Keratinocyte (primary cell): ENCODE data around the gene NHLRC1. TPM values are rescaled to one million over a fixed set of nuclear protein-coding genes. Genes with fewer than 3 reads are reported as not detected.

ENCODE experiments used
- DNase-seq: peaks from one replicate; pipeline ENCODE4 v3.0.0-alpha.2; 2011; ENCODE audit warnings: low read depth, missing footprints, low spot score
- FAIRE-seq: peaks from 2 replicates; lab custom pipeline; 2011; peaks lifted over from hg19 to GRCh38; lab: Jason Lieb, UNC
- H2AFZ ChIP-seq: 2 replicates; pipeline ENCODE4 v1.6.0; 2012; ENCODE audit warnings: low read length, control low read depth, inconsistent platforms; ENCODE audit not compliant: control insufficient read depth
- H3K27ac ChIP-seq: 2 replicates; pipeline ENCODE4 v1.5.1; 2011; ENCODE audit warnings: low read length; ENCODE audit not compliant: control insufficient read depth, insufficient read depth
- H3K27me3 ChIP-seq: 3 replicates; pipeline ENCODE4 v1.6.0; 2011; ENCODE audit warnings: low read length; ENCODE audit not compliant: control insufficient read depth, insufficient read depth; ENCODE audit errors: extremely low read depth
- H3K36me3 ChIP-seq, 2 experiments: 2 replicates in 1 of 2; 3 replicates in 1 of 2; pipeline ENCODE4 v1.5.1; 2011; ENCODE audit warnings: low read length in 2 of 2, mild to moderate bottlenecking in 1 of 2; ENCODE audit not compliant: control insufficient read depth in 2 of 2, insufficient read depth in 2 of 2; ENCODE audit errors: extremely low read depth in 1 of 2
- H3K4me1 ChIP-seq: 3 replicates; pipeline ENCODE4 v1.5.1; 2011; ENCODE audit warnings: low read length; ENCODE audit not compliant: control insufficient read depth, insufficient read depth; ENCODE audit errors: extremely low read depth
- H3K4me2 ChIP-seq: 3 replicates; pipeline ENCODE4 v1.6.0; 2011; ENCODE audit warnings: low read depth, low read length; ENCODE audit not compliant: control insufficient read depth, insufficient read depth; ENCODE audit errors: extremely low read depth
- H3K4me3 ChIP-seq, 3 experiments: fragments of 200-600 bp in 1 of 3; sonication (generic) in 1 of 3; 2 replicates in 2 of 3; 3 replicates in 1 of 3; pipeline ENCODE4 v1.5.1; 2011 to 2016; ENCODE audit warnings: low read length in 3 of 3, mild to moderate bottlenecking in 3 of 3, control low read depth in 2 of 3, inconsistent platforms in 1 of 3, low read depth in 1 of 3, mixed read lengths in 1 of 3, mixed run types in 1 of 3, moderate library complexity in 1 of 3; ENCODE audit not compliant: control insufficient read depth in 2 of 3, insufficient read depth in 2 of 3; ENCODE audit errors: extremely low read depth in 1 of 3
- H3K79me2 ChIP-seq: 2 replicates; pipeline ENCODE4 v1.6.0; 2012; ENCODE audit warnings: low read length; ENCODE audit not compliant: control insufficient read depth, insufficient read depth
- H3K9ac ChIP-seq: 3 replicates; pipeline ENCODE4 v1.6.0; 2011; ENCODE audit warnings: low read length; ENCODE audit not compliant: control insufficient read depth, insufficient read depth; ENCODE audit errors: extremely low read depth
- H3K9me1 ChIP-seq: 3 replicates; pipeline ENCODE4 v1.6.0; 2011; ENCODE audit warnings: low read length; ENCODE audit not compliant: control insufficient read depth, insufficient read depth; ENCODE audit errors: extremely low read depth
- H3K9me3 ChIP-seq: 2 replicates; pipeline ENCODE4 v1.5.1; 2012; ENCODE audit warnings: low read depth, low read length; ENCODE audit not compliant: control insufficient read depth
- H4K20me1 ChIP-seq: 3 replicates; pipeline ENCODE4 v1.6.0; 2011; ENCODE audit warnings: low read length; ENCODE audit not compliant: control insufficient read depth, insufficient read depth; ENCODE audit errors: extremely low read depth
- EZH2 ChIP-seq: IDR thresholded peaks from one replicate; pipeline ENCODE4 v1.6.1; 2012; ENCODE audit warnings: inconsistent platforms, mild to moderate bottlenecking, low read length, moderate library complexity
- dilution Hi-C: fragments of 300-500 bp; cut with MboI; formaldehyde crosslinking; loops from one replicate; pipeline ENCODE4 v1.7.0; 2020; ENCODE audit warnings: low sequenced_read_pairs; ENCODE audit not compliant: extremely low pct_ligation_motif_present
- polyA plus RNA-seq, 5 experiments: library from polyadenylated mRNA; depleted of rRNA in 3 of 5; stranded (reverse) in 3 of 5; stranded (forward) in 1 of 5; unstranded in 1 of 5; fragments of >200 nt; gene quantifications; 1 replicate in 1 of 5; 2 replicates in 3 of 5; 3 replicates in 1 of 5; pipeline versions ENCODE4 v1.2.1 to v1.2.3, GENCODE V29; 2011 to 2012; ENCODE audit warnings: missing spikeins in 2 of 5, low read depth in 1 of 5, low replicate concordance in 1 of 5
- TF ChIP-seq, protein P1 (sequence below), 3 experiments: IDR thresholded peaks in 1 of 3; conservative IDR thresholded peaks in 1 of 3; optimal IDR thresholded peaks in 1 of 3; 2 replicates in 2 of 3; 3 replicates in 1 of 3; pipeline versions ENCODE3 to v1.5.1; 2011; ENCODE audit warnings: low read length in 3 of 3, mild to moderate bottlenecking in 3 of 3, moderate library complexity in 2 of 3, control low read depth in 1 of 3, inconsistent platforms in 1 of 3; ENCODE audit not compliant: insufficient read depth in 2 of 3; ENCODE audit errors: extremely low read depth in 1 of 3

NHLRC1 gene
- polyA plus RNA-seq, 1 donor (not counting 4 experiments of a cell fraction or from before 2014, with no cell fraction given), result 1.2 TPM

DNA sequence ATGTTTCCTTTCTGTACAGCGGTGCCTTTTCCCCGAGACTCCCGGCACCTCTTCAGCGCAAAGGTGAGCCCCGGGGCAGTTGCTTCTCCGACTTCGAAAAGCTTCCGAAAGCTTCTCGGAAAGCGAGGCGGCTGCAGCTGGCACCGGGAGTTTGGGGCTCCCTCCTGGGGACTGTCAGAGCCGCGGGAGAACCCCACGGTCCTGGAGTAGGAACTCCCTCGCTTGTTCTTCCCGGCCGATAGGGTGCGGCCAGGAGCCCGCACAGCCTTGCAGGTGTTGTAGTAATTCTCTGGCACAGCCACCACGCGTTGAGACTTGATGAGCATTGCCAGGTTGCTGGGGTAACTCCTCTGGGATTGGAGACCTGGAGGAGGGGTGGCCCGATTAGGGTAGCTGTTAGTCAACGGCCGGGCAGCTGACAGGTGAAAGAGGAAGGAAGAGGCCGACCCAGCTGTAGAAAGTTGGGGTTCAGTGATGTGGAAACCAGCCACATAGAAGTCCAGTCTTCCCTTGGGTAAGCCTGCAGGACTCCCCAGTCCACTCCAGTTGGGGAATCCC lies 33.5 kb upstream of the NHLRC1 start:
- TF ChIP-seq EZH2, result no peak
- TF ChIP-seq, protein P1, sequence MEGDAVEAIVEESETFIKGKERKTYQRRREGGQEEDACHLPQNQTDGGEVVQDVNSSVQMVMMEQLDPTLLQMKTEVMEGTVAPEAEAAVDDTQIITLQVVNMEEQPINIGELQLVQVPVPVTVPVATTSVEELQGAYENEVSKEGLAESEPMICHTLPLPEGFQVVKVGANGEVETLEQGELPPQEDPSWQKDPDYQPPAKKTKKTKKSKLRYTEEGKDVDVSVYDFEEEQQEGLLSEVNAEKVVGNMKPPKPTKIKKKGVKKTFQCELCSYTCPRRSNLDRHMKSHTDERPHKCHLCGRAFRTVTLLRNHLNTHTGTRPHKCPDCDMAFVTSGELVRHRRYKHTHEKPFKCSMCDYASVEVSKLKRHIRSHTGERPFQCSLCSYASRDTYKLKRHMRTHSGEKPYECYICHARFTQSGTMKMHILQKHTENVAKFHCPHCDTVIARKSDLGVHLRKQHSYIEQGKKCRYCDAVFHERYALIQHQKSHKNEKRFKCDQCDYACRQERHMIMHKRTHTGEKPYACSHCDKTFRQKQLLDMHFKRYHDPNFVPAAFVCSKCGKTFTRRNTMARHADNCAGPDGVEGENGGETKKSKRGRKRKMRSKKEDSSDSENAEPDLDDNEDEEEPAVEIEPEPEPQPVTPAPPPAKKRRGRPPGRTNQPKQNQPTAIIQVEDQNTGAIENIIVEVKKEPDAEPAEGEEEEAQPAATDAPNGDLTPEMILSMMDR (optimal IDR thresholded peaks at IDR 0.05 in 1 of 3, IDR thresholded peaks at IDR 0.05 in 1 of 3, conservative IDR thresholded peaks at IDR 0.05 in 1 of 3; ENCODE audit: extremely low read depth in 1 of 3, insufficient read depth in 2 of 3, low read length in 3 of 3), result peak; percentile 49 to 62 (median 59)

DNA sequence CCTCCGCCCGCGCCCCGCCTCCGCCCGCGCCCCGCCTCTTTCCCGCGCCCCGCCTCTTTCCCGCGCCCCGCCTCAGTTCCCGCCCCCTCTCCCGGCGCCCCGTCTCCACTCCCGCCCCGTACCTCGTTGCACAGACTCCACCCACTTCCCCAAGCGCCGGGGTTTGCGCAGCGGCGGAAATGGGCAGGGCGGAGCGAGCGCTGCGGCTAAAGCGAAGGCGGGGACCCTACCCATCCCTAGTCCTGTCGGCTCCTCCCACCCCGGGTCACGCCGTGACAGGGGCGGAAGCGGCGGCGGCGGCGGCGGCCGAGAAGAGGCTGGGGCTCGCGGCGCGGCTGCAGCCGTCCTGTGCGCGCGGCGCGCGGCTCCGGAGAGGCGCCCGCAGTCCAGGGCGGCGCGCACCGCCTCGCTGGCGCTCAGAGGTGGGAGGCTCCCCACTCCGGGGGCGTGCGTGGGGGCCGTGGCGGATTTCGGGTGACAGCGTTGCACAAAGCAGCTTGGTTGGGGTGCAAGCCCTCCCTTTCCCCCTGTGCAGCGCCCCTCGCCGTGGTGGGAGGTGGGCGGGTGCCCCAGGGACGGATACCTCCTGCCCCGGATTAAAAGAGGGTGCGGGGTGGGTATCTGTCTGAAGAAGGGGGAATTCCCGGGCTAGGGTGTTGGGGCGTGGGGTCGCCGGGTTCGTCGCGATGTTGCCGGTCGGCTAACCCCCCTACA lies 32.8 kb upstream of the NHLRC1 start, which contains the start of gene KDM1B:
Gene KDM1B (plus strand): TSS at position 273 of the 714 bp plus-strand sequence. CDS start 4,474 bp downstream, outside the sequence.
- no peaks in the 10 kb centered on the region for H3K9me1 ChIP-seq
- dilution Hi-C loops, result no loop called here
- peak within 1 kb of the TSS; percentile 94 to 98 (median 95) for H3K4me3 ChIP-seq
- no peaks in the 10 kb centered on the region for H3K9me3 ChIP-seq
- H3K4me1 ChIP-seq, result peaks cover 16% of the 10 kb centered on the region
- peak within 1 kb of the TSS; percentile 98 for H3K9ac ChIP-seq
- peak within 1 kb of the TSS; percentile 98 for H3K27ac ChIP-seq
- no peaks in the 10 kb centered on the region for H4K20me1 ChIP-seq
- peak; percentile 75 for DNase-seq
- H2AFZ ChIP-seq, result peak within 1 kb of the TSS; percentile 91
- H3K36me3 ChIP-seq, result peaks cover 0 to 1% of the 10 kb centered on the region in 2 experiments
- H3K79me2 ChIP-seq, result peaks cover 8% of the 10 kb centered on the region
- no peaks in the 10 kb centered on the region for H3K27me3 ChIP-seq
- peak within 1 kb of the TSS; percentile 90 for H3K4me2 ChIP-seq
- TF ChIP-seq EZH2, result no peak
- TF ChIP-seq, protein P1 (optimal IDR thresholded peaks at IDR 0.05 in 1 of 3, IDR thresholded peaks at IDR 0.05 in 1 of 3, conservative IDR thresholded peaks at IDR 0.05 in 1 of 3; ENCODE audit: extremely low read depth in 1 of 3, insufficient read depth in 2 of 3, low read length in 3 of 3), result no peak
- peak; percentile 43 for FAIRE-seq

More for the DNA sequence above, 33.5 kb upstream of the NHLRC1 start:
- H3K4me3 ChIP-seq, result peak overlapping the region; percentile 89 to 98 (median 90)
- peaks cover 8% of the 10 kb centered on the region for H3K79me2 ChIP-seq
- dilution Hi-C loops, result no loop called here
- peak overlapping the region; percentile 90 for H3K4me2 ChIP-seq
- peak overlapping the region; percentile 93 for H3K9ac ChIP-seq
- peaks cover 16% of the 10 kb centered on the region for H3K4me1 ChIP-seq
- peak overlapping the region; percentile 78 for H2AFZ ChIP-seq
- no peaks in the 10 kb centered on the region for H3K27me3 ChIP-seq
- no peaks in the 10 kb centered on the region for H3K9me1 ChIP-seq
- no peaks in the 10 kb centered on the region for H3K9me3 ChIP-seq
- peak overlapping the region; percentile 88 for H3K27ac ChIP-seq
- no peaks in the 10 kb centered on the region for H4K20me1 ChIP-seq
- peaks cover 0 to 1% of the 10 kb centered on the region in 2 experiments for H3K36me3 ChIP-seq
- DNase-seq, result peak; percentile 74
- peak; percentile 84 for FAIRE-seq
